Common myeloid progenitor, CD34-positive (primary cell): ENCODE results near the gene RALGAPA1.

Experiments used
- CTCF ChIA-PET: fragments of 350-600 bp; sonication (Branson Sonifier 250); formaldehyde crosslinking; loops from one replicate; lab custom pipeline; 2021; ENCODE audit warnings: antibody characterized with exemption; lab: Charles Lee
- POLR2A ChIA-PET: fragments of 350-600 bp; sonication (Branson Sonifier 250); formaldehyde crosslinking; loops from one replicate; lab custom pipeline; 2021; ENCODE audit warnings: antibody characterized with exemption; lab: Charles Lee
- DNase-seq, 3 donors: peaks; one replicate each; pipeline versions ENCODE4 v3.0.0 to v3.0.0-alpha.2; 2013
- H3K27ac ChIP-seq, 2 experiments: 1 replicate in 1 of 2; 2 replicates in 1 of 2; pipeline ENCODE4 v1.7.0; 2013; ENCODE audit warnings: inconsistent platforms in 2 of 2, low read length in 2 of 2, mild to moderate bottlenecking in 2 of 2, low read depth in 1 of 2, moderate library complexity in 1 of 2; ENCODE audit not compliant: severe bottlenecking in 2 of 2, insufficient read depth in 1 of 2, poor library complexity in 1 of 2
- H3K27me3 ChIP-seq, 5 experiments: replicated peaks in 2 of 5; 1 replicate in 3 of 5; 2 replicates in 2 of 5; pipeline versions ENCODE4 v1.6.1 to v1.7.0; 2013; ENCODE audit warnings: low read length in 4 of 5, mild to moderate bottlenecking in 2 of 5, moderate library complexity in 2 of 5, inconsistent platforms in 1 of 5; ENCODE audit not compliant: insufficient read depth in 5 of 5, control insufficient read depth in 4 of 5
- H3K36me3 ChIP-seq, 4 experiments: 1 replicate in 2 of 4; 2 replicates in 2 of 4; pipeline versions ENCODE4 v1.6.1 to v1.7.0; 2013; ENCODE audit warnings: low read length in 3 of 4, control low read depth in 1 of 4, mild to moderate bottlenecking in 1 of 4; ENCODE audit not compliant: control insufficient read depth in 4 of 4, insufficient read depth in 4 of 4
- H3K4me1 ChIP-seq, 4 experiments: 1 replicate in 3 of 4; 2 replicates in 1 of 4; pipeline versions ENCODE4 v1.6.1 to v1.7.1; 2013; ENCODE audit warnings: low read length in 3 of 4, mild to moderate bottlenecking in 3 of 4, control low read depth in 1 of 4, inconsistent platforms in 1 of 4, moderate library complexity in 1 of 4; ENCODE audit not compliant: control insufficient read depth in 4 of 4, insufficient read depth in 4 of 4; ENCODE audit errors: control extremely low read depth in 1 of 4
- H3K4me3 ChIP-seq, 7 experiments: 1 replicate in 4 of 7; 2 replicates in 3 of 7; pipeline versions ENCODE4 v1.5.1 to v1.7.0; 2013; ENCODE audit warnings: mild to moderate bottlenecking in 7 of 7, low read length in 6 of 7, moderate library complexity in 6 of 7, inconsistent platforms in 2 of 7, low read depth in 2 of 7, control low read depth in 1 of 7; ENCODE audit not compliant: insufficient read depth in 4 of 7, control insufficient read depth in 1 of 7; ENCODE audit errors: extremely low read depth in 1 of 7
- H3K9me3 ChIP-seq, 5 experiments: 1 replicate in 4 of 5; 2 replicates in 1 of 5; pipeline versions ENCODE4 v1.6.1 to v1.7.1; 2013; ENCODE audit warnings: low read length in 4 of 5, mild to moderate bottlenecking in 2 of 5, inconsistent platforms in 1 of 5, low read depth in 1 of 5, moderate library complexity in 1 of 5; ENCODE audit not compliant: control insufficient read depth in 4 of 5, insufficient read depth in 2 of 5; ENCODE audit errors: control extremely low read depth in 1 of 5
- WGBS: methylation state at CpG from one replicate; pipeline ENCODE4 v1.1.5; 2013; ENCODE audit not compliant: insufficient coverage; 5-methylcytosine and 5-hydroxymethylcytosine counted together

RALGAPA1 gene

DNA sequence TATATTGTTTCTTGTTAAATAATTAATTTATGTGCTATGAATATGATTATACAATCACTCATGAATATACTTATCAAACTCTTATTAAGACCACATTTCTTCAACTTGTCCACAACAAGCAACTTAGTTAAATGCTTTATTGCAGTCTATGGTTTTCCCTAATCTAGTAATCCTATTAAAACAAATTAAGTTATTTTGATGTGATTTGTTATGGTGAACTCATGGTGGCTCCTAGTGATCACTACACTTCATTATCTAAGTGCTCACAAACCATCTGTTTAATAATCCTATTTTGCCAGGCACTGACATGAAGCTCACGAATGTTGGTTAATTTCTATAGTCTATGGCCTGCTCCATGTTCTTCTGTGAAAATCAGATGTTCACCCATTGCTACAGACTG is 232.2 kb downstream of the RALGAPA1 start:
- no peaks in the 10 kb centered on the region for H3K27me3 ChIP-seq

GRCh38 chr14:35576260-35576659 is 232.8 kb downstream of the RALGAPA1 start:
- Histone ChIP-seq H3K4me3 (no peak overlapping the region), H3K27me3 (no peaks in the 10 kb centered on the region), H3K9me3 (peaks cover 0 to 2% (median 0%) of the 10 kb centered on the region in 5 experiments), H3K27ac (no peak overlapping the region), H3K36me3 (peaks cover 0 to 2% (median 0%) of the 10 kb centered on the region in 4 experiments), H3K4me1 (no peaks in the 10 kb centered on the region)
- no peak for DNase-seq
- ChIA-PET POLR2A (no interaction called here), CTCF (interaction anchor here (1.7 kb wide), 1 partner anchor 18 kb away, joined by 3 read pairs; no protein-coding TSS in a partner anchor)

More for the DNA sequence above, 232.2 kb downstream of the RALGAPA1 start:
- Histone ChIP-seq H3K36me3 (peaks cover 0 to 2% (median 0%) of the 10 kb centered on the region in 4 experiments), H3K4me3 (no peak overlapping the region), H3K27ac (no peak overlapping the region), H3K4me1 (no peaks in the 10 kb centered on the region), H3K9me3 (peaks cover 0 to 2% (median 0%) of the 10 kb centered on the region in 5 experiments)
- ChIA-PET CTCF (interaction anchor here (1.7 kb wide), 1 partner anchor 17 kb away, joined by 3 read pairs; no protein-coding TSS in a partner anchor), POLR2A (no interaction called here)
- whole genome bisulfite sequencing = 100% methylated on average over 1 of the region's 1 CpG
- no peak for DNase-seq

DNA sequence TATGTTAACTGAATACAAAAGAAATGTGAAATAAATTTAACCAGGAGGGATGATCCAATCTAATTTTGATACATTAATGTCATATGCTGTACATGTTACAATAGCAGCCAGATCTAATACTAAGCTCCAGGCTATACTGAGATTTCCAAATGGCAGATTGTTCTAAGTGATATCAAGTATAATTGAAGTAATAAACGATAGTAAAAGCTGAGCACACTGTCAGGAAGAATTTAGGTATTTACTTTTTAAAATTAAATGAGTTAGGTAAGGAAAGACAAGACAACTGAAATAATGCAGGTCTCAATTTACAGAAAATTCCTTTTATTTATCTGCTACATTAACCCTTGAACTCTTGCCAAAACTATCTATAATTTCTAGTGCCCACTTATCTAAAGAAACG is 235.2 kb downstream of the RALGAPA1 start:
- ChIA-PET POLR2A (no interaction called here), CTCF (interaction anchor here (1.8 kb wide), 1 partner anchor 12 kb away, joined by 4 read pairs; no protein-coding TSS in a partner anchor)
- Histone ChIP-seq H3K4me1 (no peaks in the 10 kb centered on the region), H3K36me3 (peaks cover 0 to under 1% (median 0%) of the 10 kb centered on the region in 4 experiments), H3K27ac (no peak overlapping the region), H3K27me3 (no peaks in the 10 kb centered on the region), H3K4me3 (no peak overlapping the region), H3K9me3 (peaks cover 0 to 2% (median 0%) of the 10 kb centered on the region in 5 experiments)
- no CpG with 5 or more reads among the region's 2 CpGs for WGBS
- no peak for DNase-seq

GRCh38 chr14:35571598-35571997 is 237.5 kb downstream of the RALGAPA1 start:
- no peak for DNase-seq
- Histone ChIP-seq H3K27ac (no peak overlapping the region), H3K27me3 (no peaks in the 10 kb centered on the region), H3K4me1 (no peaks in the 10 kb centered on the region), H3K9me3 (peaks cover 0 to 2% (median 0%) of the 10 kb centered on the region in 5 experiments), H3K36me3 (no peaks in the 10 kb centered on the region), H3K4me3 (no peak overlapping the region)
- 100% methylated on average over 1 of the region's 8 CpGs for WGBS
- ChIA-PET CTCF (no interaction called here), POLR2A (interaction anchor here (0.6 kb wide), 1 partner anchor 107 kb away, joined by 3 read pairs; no protein-coding TSS in a partner anchor)

- WGBS = 90% methylated on average over 3 of the region's 4 CpGs
- ChIA-PET CTCF (no interaction called here), POLR2A (no interaction called here)
Observed at GRCh38 chr14:35565871-35566464, 243.1 kb downstream of the RALGAPA1 start.

DNA sequence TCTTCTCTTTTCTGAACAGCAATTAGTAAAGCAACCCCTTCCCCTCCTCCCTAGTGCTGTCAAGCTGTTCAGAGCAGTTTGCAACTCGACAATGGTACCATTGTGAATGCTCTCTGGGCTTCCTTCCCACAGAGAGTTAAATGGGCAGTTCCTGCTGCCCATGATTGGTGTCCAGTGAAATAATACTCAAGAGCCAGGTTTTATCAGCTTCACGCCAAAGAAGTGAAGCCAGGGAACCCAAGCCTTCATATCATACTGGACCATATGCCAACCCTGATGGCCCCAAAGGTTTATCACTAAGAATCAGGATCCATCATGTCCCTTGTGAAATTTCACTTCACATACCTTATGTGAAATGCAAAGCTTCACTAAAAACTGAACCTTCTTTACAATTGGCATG is 250.4 kb downstream of the RALGAPA1 start:
- DNase-seq = no peak
- Histone ChIP-seq H3K36me3 (no peaks in the 10 kb centered on the region), H3K9me3 (no peaks in the 10 kb centered on the region), H3K27ac (no peak overlapping the region), H3K4me1 (no peaks in the 10 kb centered on the region), H3K4me3 (no peak overlapping the region), H3K27me3 (no peaks in the 10 kb centered on the region)
- WGBS = 100% methylated on average over 2 of the region's 2 CpGs
- POLR2A ChIA-PET = no interaction called here
- CTCF ChIA-PET = no interaction called here

More at GRCh38 chr14:35565871-35566464, 243.1 kb downstream of the RALGAPA1 start:
- H3K36me3 ChIP-seq = peaks cover 0 to 2% (median 0%) of the 10 kb centered on the region in 4 experiments
- no peaks in the 10 kb centered on the region for H3K4me1 ChIP-seq
- no peaks in the 10 kb centered on the region for H3K9me3 ChIP-seq
- no peak overlapping the region for H3K4me3 ChIP-seq
- no peak for DNase-seq
- H3K27ac ChIP-seq = no peak overlapping the region
- H3K27me3 ChIP-seq = no peaks in the 10 kb centered on the region

- no peak overlapping the region for H3K4me3 ChIP-seq
- no peaks in the 10 kb centered on the region for H3K4me1 ChIP-seq
- no peaks in the 10 kb centered on the region for H3K9me3 ChIP-seq
- H3K36me3 ChIP-seq = no peaks in the 10 kb centered on the region
- H3K27ac ChIP-seq = no peak overlapping the region
- H3K27me3 ChIP-seq = no peaks in the 10 kb centered on the region
- POLR2A ChIA-PET = no interaction called here
- CTCF ChIA-PET = no interaction called here
- no peak for DNase-seq
Observed at GRCh38 chr14:35557221-35557747, 251.8 kb downstream of the RALGAPA1 start.
